ENCODE data around the gene UNC13A. TPM values are rescaled to one million over a fixed set of nuclear protein-coding genes. Genes with fewer than 3 reads are reported as not detected.

UNC13A gene
- polyA plus RNA-seq, 1 experiment = 2.2 TPM

- Histone ChIP-seq H3K4me3 (ENCODE audit: low read depth, low read length) (no peak overlapping the region), H3K27me3 (ENCODE audit: control insufficient read depth, insufficient read depth, low read length) (no peaks in the 10 kb centered on the region), H3K36me3 (ENCODE audit: control insufficient read depth, insufficient read depth, low read length) (peaks cover 36% of the 10 kb centered on the region)
- DNase-seq (ENCODE audit: low read depth) = no peak
- ChIA-PET CTCF (interaction anchor here (0.6 to 1.5 kb wide), 3 partner anchors 25 to 242 kb away, joined by 3 to 4 read pairs (median 3); no protein-coding TSS in a partner anchor), POLR2A (no interaction called here)
- no peak for TF ChIP-seq CTCF (IDR thresholded peaks at IDR 0.05; ENCODE audit: insufficient read depth, low read depth, low read length)
These were observed 107.5 kb downstream of the UNC13A start for GRCh38 chr19:17580470-17581144.

- TF ChIP-seq CTCF (IDR thresholded peaks at IDR 0.05; ENCODE audit: insufficient read depth, low read depth, low read length) = no peak
- no peak for DNase-seq (ENCODE audit: low read depth)
- no peaks in the 10 kb centered on the region for H3K27me3 ChIP-seq (ENCODE audit: control insufficient read depth, insufficient read depth, low read length)
- H3K36me3 ChIP-seq (ENCODE audit: control insufficient read depth, insufficient read depth, low read length) = peaks cover 37% of the 10 kb centered on the region
- no peak overlapping the region for H3K4me3 ChIP-seq (ENCODE audit: low read depth, low read length)
- ChIA-PET CTCF (interaction anchor here (0.6 to 1.5 kb wide), 3 partner anchors 26 to 241 kb away, joined by 3 to 4 read pairs (median 3); no protein-coding TSS in a partner anchor), POLR2A (no interaction called here)
These were observed 108.4 kb downstream of the UNC13A start for GRCh38 chr19:17579661-17580244.

- CTCF ChIA-PET = interaction anchor here (0.6 to 0.7 kb wide), 2 partner anchors 78 to 98 kb away, joined by 3 read pairs; no protein-coding TSS in a partner anchor
These were observed 110.6 kb downstream of the UNC13A start for GRCh38 chr19:17577457-17578097.

GRCh38 chr19:17576758-17577456 is 111.2 kb downstream of the UNC13A start:
- no peak for DNase-seq (ENCODE audit: low read depth)
- no peak overlapping the region for H3K4me3 ChIP-seq (ENCODE audit: low read depth, low read length)
- POLR2A ChIA-PET = no interaction called here
- TF ChIP-seq CTCF (IDR thresholded peaks at IDR 0.05; ENCODE audit: insufficient read depth, low read depth, low read length) = no peak
- CTCF ChIA-PET = interaction anchor here (0.6 to 2.1 kb wide), 8 partner anchors 8 to 111 kb away, joined by 3 to 7 read pairs (median 4); no protein-coding TSS in a partner anchor
- peaks cover 46% of the 10 kb centered on the region for H3K36me3 ChIP-seq (ENCODE audit: control insufficient read depth, insufficient read depth, low read length)
- no peaks in the 10 kb centered on the region for H3K27me3 ChIP-seq (ENCODE audit: control insufficient read depth, insufficient read depth, low read length)

More at GRCh38 chr19:17577457-17578097, 110.6 kb downstream of the UNC13A start:
- TF ChIP-seq CTCF (IDR thresholded peaks at IDR 0.05; ENCODE audit: insufficient read depth, low read depth, low read length) = no peak
- POLR2A ChIA-PET = no interaction called here
- DNase-seq (ENCODE audit: low read depth) = no peak
- H3K27me3 ChIP-seq (ENCODE audit: control insufficient read depth, insufficient read depth, low read length) = no peaks in the 10 kb centered on the region
- H3K36me3 ChIP-seq (ENCODE audit: control insufficient read depth, insufficient read depth, low read length) = peaks cover 42% of the 10 kb centered on the region
- no peak overlapping the region for H3K4me3 ChIP-seq (ENCODE audit: low read depth, low read length)
